GM19455 (cell line): Measurements from ENCODE around the gene SHOC1.
"Not testable (repeated sequence)": the region's sequence is repeated elsewhere in the genome, so short reads cannot be mapped to it uniquely, and the experiment has no call there.

ENCODE experiments used
- ATAC-seq: cut with Tn5 transposase; IDR thresholded peaks from one replicate; pipeline ENCODE4 v1.9.1; 2021; ENCODE audit not compliant: unreplicated experiment

The SHOC1 gene

DNA sequence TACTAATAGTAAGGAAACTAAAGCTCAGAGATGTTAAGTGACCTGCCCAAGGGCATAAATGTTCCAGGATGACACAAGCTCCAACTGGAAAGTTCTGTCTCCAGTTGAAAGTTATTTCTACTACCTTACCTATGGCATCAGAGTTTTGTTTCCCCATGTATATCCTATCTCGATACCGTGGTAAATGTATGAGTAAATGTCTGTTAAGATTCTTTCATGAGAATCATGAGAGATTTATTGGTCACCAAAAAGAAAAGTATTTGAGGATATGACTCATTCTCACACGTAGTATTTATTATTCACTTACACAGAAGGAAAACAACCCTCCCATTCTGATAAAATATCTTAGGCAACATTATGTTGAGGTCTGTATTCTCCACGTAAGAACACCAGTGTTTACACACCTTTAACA is 11.1 kb upstream of the SHOC1 start:
- no peak for ATAC-seq

DNA sequence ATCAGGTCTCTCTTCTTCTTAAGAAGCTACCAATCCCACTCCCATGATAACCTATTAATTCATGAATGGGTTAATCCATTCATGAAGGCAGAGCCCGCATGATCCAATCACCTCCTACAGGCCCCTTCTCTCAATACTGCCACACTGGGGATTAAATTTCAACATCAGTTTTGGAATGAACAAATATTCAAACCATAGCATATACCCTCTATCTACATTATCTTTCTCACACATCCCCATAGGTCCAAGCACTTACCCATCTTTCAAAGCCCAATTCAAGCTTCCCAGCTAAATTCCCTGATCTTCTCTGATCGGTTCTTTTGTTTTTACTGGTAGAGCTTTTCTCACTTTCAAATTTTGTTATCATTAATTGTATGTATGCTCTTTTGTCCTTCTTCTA is 10.5 kb upstream of the SHOC1 start:
- no peak for ATAC-seq

- ATAC-seq, result no peak
Observed at GRCh38 chr9:111804636-111805035, 9.9 kb upstream of the SHOC1 start.

- ATAC-seq, result no peak
Observed at GRCh38 chr9:111803924-111804323, 9.2 kb upstream of the SHOC1 start.

DNA sequence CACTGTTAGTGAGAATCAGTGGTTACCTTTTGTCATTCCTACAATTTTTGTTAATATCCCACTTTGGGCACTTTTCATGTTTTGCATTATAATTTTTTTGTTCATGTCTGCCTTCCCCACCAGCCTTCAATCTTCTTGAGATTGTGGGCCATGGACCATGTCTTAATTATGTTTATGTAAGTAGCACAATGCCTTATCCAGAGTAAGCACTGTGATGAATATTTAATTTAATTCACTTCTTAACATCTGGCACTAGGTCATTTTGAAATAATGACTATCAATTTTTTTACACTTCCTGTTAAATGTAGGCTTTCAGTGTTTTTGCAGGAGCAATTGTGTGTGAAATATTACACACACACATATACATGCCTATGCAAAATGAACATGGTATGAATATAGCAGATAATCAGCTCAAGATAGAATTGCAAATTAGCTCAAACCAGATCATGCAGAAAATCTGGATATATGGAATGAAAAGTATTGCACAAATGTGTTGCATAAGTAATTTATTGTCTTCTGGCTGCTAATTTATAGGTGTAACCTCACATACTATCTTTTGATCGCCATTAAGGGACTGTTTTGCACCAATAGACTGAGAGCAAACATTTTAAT is 5.3 kb upstream of the SHOC1 start:
- ATAC-seq, result no peak

DNA sequence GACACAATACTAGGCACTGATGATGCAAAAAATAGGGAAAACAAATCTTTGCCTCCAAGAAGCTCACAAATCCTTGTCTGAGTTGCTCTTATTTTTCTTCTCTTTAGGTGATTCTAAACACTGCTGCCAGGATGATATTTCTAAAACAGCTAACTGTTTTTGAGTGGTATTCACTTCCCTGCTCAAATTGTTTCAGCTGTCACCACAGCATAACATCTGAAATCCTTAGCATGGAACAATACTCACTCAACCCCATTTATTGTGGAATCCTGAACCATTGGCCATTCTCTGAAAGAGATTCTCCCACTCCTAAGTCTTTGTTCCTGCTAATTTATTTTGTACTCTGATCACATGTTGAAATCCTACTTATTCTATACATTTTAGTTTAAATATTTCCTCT is 4.8 kb upstream of the SHOC1 start:
- no peak for ATAC-seq

- ATAC-seq, result no peak
Observed at GRCh38 chr9:111798786-111799185, 4.0 kb upstream of the SHOC1 start.

DNA sequence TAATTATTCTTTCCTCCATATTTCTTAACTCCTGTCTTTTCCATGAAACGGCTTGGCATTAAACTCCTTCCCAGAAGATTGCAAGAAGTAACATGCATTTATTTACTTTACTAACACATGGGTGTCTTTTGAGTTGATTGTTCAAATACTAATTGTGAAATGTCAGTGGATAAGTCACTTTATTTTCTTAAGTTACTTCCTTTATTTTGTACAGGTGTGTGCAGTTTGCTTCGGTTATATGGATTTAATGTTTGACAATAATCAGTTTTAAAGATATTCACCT is 761 bp upstream of the SHOC1 start:
- no peak for ATAC-seq

GRCh38 chr9:111791821-111792220 is 2.9 kb downstream of the SHOC1 start:
- not testable (repeated sequence) for ATAC-seq

DNA sequence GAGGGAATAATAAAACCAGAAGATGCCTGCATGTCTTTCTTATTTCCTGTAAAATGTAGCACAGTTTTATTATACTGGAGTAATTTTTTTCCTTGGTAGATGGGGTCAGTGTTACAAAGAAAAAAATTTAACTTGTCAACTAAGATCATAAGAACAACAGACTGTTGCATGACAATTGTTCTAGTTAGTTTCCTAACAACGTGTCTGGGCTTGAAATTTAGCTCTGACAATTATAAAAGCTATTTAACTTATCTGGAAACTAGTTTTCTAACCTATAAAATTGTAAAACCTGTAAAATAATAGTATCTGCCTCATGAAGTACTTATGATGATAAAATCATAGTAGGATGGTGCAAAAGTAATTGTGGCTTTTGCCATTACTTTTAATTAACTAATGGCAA is 4.9 kb downstream of the SHOC1 start:
- no peak for ATAC-seq

DNA sequence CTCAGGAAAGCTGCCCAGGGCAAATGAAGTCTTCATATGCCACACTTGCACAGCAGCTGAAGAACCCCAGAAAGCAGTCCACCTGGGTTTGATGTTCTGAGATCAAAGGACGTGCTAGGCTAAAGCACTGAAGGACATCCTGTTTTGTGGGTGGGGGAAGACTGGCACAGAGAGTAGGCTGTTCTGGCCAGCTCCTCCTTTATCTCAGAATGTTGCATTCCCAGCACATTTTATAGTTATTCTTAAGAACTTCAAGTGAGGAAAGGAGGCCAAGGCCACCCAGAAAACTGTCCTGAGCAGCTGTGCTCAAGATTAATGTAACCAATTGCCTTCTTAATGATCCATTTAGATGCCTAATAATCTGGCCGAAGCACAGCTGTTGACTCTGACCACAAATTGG is 10.9 kb downstream of the SHOC1 start:
- no peak for ATAC-seq

GRCh38 chr9:111783424-111783823 is 11.3 kb downstream of the SHOC1 start:
- no peak for ATAC-seq

DNA sequence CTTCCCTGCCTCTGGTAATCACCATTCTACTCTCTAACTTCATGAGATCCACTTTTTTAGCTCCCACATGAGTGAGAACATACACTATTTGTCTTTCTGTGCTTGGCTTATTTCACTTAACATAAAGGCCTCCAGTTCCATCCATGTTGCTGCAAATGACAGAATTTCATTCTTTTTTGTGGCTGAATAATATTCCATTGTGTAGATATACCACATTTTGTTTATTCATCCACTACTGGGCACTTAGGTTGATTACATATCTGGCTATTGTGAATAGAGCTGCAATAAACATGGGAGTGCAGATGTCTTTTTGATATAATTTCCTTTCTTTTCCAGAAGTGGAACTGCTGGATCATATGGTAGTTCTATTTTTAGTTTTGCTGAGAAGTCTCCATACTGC is 28.7 kb downstream of the SHOC1 start:
- no peak for ATAC-seq

GRCh38 chr9:111762556-111762955 is 32.2 kb downstream of the SHOC1 start:
- ATAC-seq, result no peak

GRCh38 chr9:111759762-111760639 is 34.7 kb downstream of the SHOC1 start:
- ATAC-seq, result peak; percentile 57

DNA sequence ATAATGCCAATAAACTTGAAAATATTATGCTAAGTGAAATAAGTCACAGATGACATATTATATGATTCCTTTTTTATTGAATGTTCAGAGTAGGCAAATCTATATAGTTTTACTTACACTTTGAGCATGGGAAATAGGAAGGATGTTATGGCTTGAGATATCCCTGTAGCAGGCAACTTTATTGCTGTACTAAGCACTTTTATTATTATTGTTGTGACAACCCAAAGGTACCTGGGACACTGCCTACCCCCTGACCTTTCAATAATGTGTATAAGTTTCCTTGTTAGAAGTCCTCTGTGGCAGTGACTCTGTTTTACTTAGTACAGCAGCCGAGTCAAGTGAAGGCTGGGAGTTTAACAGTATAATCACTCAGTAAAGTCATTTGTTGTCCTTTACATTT is 39.9 kb downstream of the SHOC1 start:
- no peak for ATAC-seq

DNA sequence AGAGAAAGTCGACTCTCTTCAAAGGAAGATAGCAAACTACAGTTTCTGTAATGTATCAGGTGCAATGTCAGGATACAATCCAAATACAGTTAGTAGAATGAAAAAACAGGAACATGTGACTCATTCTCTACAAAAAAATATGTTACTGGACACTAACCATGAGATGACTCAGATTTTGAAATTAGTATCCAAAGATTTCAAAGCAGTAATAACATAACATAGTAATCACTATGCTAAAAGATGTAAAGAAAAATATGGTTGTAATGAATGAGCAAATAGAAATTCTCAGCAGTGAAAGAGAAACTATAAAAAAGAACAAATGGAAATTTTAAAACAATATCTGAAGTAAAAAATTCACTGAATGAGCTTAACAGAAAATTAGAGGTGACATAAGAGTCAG is 42.3 kb downstream of the SHOC1 start:
- no peak for ATAC-seq
